Activated CD4-positive, alpha-beta memory T cell treated with anti-CD3 and anti-CD28 coated beads, Interleukin-2, amount 10 ng/mL, durations not matched to agents 7 days and 5 days (primary cell): ENCODE measurements around the gene RASEF. TPM values are rescaled to one million over a fixed set of nuclear protein-coding genes. Genes with fewer than 3 reads are reported as not detected.

ENCODE experiments used
- CTCF ChIA-PET: fragments of 350-600 bp; sonication (Branson Sonifier 250); formaldehyde crosslinking; loops from one replicate; lab custom pipeline; 2021; ENCODE audit warnings: antibody characterized with exemption, inconsistent platforms; lab: Charles Lee
- POLR2A ChIA-PET: fragments of 350-600 bp; sonication (Branson Sonifier 250); formaldehyde crosslinking; loops from one replicate; lab custom pipeline; 2021; ENCODE audit warnings: antibody characterized with exemption; lab: Charles Lee
- DNase-seq: peaks from one replicate; pipeline ENCODE4 v3.0.0-alpha.2; 2020
- H3K27ac Mint-ChIP-seq: one replicate; pipeline ENCODE4 v1.8.0; 2021; ENCODE audit warnings: mild to moderate bottlenecking, mixed read lengths
- H3K27me3 Mint-ChIP-seq: one replicate; pipeline ENCODE4 v1.8.0; 2021; ENCODE audit warnings: mixed read lengths
- H3K36me3 Mint-ChIP-seq: one replicate; pipeline ENCODE4 v1.8.0; 2021; ENCODE audit warnings: low read depth, mixed read lengths
- H3K4me1 Mint-ChIP-seq: one replicate; pipeline ENCODE4 v1.8.0; 2021; ENCODE audit warnings: mixed read lengths
- H3K4me3 Mint-ChIP-seq: one replicate; pipeline ENCODE4 v1.8.0; 2021; ENCODE audit warnings: mild to moderate bottlenecking, mixed read lengths
- H3K9me3 Mint-ChIP-seq: one replicate; pipeline ENCODE4 v1.8.0; 2021; ENCODE audit warnings: mixed read lengths
- total RNA-seq, 2 experiments: library from RNA; stranded (reverse); gene quantifications; one replicate each; pipeline ENCODE4 v1.2.3, GENCODE V29; 2021

RASEF gene
- total RNA-seq, 2 experiments from 2014 or later: not detected

DNA sequence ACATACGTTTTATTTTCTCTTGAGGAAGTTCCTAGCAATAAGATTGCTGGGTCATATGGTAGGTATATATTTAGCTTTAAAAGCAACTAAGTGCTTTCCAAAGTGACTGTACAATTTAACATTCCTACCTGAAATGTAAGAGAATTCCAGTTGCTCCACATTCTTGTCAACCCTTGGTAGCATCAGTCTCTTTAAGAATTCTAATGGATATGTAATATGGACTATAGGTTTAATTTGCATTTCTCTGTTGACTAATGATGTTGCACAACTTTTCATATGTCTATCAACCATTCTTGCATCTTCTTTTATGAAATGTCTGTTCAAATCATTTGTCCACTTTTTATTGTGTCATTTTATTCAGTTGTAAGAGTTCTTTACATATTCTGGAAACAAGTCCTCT, 6.7 kb upstream of the RASEF start:
- H3K4me3 Mint-ChIP-seq: no peak overlapping the region
- H3K27ac Mint-ChIP-seq: no peak overlapping the region
- H3K27me3 Mint-ChIP-seq: no peaks in the 10 kb centered on the region
- no peaks in the 10 kb centered on the region for H3K36me3 Mint-ChIP-seq
- DNase-seq: no peak
- H3K9me3 Mint-ChIP-seq: peaks cover 2% of the 10 kb centered on the region
- POLR2A ChIA-PET: no interaction called here
- CTCF ChIA-PET: no interaction called here
- no peaks in the 10 kb centered on the region for H3K4me1 Mint-ChIP-seq

DNA sequence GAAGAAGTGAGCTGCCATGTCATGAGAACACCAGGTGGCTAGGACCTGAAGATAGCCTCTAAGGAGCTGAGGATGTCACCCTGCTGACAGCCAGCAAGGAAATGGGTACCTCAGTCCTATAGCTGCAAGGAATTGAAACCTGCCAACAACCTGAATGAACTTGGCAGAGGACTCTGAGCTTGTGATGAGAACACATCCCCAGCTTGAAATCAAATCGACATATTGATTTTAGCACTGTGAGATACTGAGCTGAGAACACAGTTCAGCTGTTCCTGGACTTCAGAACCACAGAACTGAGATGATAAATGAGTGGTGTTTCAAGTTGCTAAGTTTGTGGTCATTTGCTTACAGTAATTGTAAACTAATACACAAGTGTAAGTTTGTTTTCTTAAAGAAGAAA, 5.5 kb upstream of the RASEF start:
- Mint-ChIP-seq H3K27ac (no peak overlapping the region), H3K9me3 (peaks cover 3% of the 10 kb centered on the region), H3K4me3 (no peak overlapping the region), H3K27me3 (peaks cover 8% of the 10 kb centered on the region), H3K4me1 (no peaks in the 10 kb centered on the region), H3K36me3 (no peaks in the 10 kb centered on the region)
- ChIA-PET POLR2A (no interaction called here), CTCF (no interaction called here)
- DNase-seq: no peak

DNA sequence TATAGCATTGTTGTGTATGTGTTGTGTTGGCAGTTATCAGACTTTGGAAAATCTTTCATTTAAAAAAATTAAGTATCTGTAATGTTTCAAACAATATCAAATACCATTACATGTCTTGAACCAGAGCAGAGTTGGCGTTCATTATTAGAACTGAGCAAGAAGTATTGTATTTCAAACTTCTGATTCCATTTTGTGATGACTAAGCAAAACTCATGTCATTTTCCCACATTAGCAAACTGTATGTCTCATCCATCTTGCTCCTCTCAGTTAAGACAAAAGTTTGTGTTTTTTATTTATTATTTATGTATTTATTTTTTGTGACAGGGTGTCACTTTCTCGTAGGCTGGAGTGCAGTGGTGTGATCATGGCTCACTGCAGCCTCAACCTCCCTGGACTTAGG, 4.6 kb upstream of the RASEF start:
- Mint-ChIP-seq H3K27me3 (peaks cover 11% of the 10 kb centered on the region), H3K27ac (no peak overlapping the region), H3K36me3 (no peaks in the 10 kb centered on the region), H3K4me3 (no peak overlapping the region), H3K9me3 (peaks cover 2% of the 10 kb centered on the region), H3K4me1 (no peaks in the 10 kb centered on the region)
- DNase-seq: no peak
- ChIA-PET CTCF (no interaction called here), POLR2A (no interaction called here)

DNA sequence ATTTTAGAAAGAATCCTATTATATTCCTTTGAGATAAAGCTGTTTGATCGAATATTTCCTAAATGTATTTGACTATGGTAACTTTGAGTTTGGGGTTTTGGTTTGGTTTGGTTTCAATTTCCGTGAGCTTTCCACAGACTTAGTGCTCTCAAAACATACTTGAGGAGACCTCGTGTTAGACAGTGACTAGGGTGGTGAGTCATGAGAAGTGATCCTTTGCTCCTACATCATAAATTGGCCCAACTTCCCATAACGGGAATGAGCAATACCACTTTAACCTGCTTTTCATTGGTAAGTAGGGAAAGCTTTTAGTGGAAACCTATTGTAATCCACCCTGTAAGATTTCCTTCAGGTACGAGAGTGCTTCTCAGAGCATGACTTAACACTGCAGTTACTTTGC, 3.8 kb upstream of the RASEF start:
- no peak for DNase-seq
- H3K4me1 Mint-ChIP-seq: no peaks in the 10 kb centered on the region
- H3K9me3 Mint-ChIP-seq: peaks cover 2% of the 10 kb centered on the region
- peaks cover 2% of the 10 kb centered on the region for H3K36me3 Mint-ChIP-seq
- POLR2A ChIA-PET: no interaction called here
- H3K27ac Mint-ChIP-seq: no peak overlapping the region
- peaks cover 15% of the 10 kb centered on the region for H3K27me3 Mint-ChIP-seq
- CTCF ChIA-PET: no interaction called here
- no peak overlapping the region for H3K4me3 Mint-ChIP-seq

DNA sequence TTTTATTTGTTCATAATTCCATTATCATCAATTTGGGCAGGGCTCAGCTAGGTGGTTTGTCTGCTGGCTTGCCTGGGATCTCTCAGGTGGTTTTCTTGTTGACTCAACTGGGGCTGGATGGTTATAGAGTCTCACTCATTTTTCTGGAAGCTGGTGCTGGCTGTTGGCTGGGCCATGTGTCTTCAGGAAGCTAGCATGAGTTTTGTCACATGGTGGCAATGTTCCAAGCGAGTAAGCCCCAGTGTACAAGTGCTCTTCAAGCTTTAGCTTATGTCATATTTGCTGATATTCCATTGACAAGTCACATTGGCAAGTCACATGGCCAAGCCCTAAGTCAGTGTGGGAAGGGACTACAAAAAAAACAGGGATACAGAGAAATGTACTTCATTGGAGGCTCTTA, 2.3 kb upstream of the RASEF start:
- H3K4me1 Mint-ChIP-seq: no peaks in the 10 kb centered on the region
- DNase-seq: no peak
- peaks cover 9% of the 10 kb centered on the region for H3K36me3 Mint-ChIP-seq
- H3K27ac Mint-ChIP-seq: no peak overlapping the region
- H3K9me3 Mint-ChIP-seq: peaks cover 2% of the 10 kb centered on the region
- H3K27me3 Mint-ChIP-seq: peaks cover 25% of the 10 kb centered on the region
- ChIA-PET CTCF (no interaction called here), POLR2A (no interaction called here)
- H3K4me3 Mint-ChIP-seq: no peak overlapping the region

DNA sequence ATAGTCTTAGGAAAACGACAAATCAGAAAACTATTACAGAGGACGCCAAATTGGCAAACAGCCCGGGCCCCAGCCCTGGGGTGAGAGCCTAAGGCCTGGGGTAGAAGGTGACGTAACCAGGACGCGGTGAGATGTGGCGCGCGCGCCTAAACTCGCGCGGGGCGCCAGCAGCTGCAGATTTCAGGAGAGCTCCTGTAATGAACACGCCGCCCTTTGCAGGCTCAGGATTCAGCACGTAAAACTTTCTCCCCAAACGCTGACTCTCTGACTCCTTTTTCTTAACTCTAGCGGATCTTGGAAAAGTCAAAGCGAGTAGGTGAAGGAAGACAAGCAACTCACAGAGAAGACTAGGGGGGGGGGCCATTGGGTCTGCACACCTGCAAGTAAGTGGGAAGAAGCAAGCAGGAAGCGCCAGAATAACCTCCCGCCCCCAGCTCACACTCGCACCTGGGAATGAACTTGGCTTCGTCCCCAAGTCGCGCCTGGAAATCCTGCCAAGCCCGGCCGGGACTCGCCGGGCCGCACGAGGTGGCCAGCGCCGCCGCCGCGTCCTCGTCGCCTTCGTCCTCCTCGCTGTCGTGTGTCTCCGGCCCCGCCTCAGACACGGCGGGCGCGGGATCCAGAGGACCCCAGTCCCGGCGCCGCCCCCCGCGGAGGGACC, 822 bp downstream of the RASEF start:
- POLR2A ChIA-PET: no interaction called here
- Mint-ChIP-seq H3K9me3 (peaks cover 2% of the 10 kb centered on the region), H3K27ac (no peak overlapping the region), H3K4me3 (no peak overlapping the region), H3K36me3 (peaks cover 9% of the 10 kb centered on the region), H3K4me1 (no peaks in the 10 kb centered on the region), H3K27me3 (peaks cover 25% of the 10 kb centered on the region)
- CTCF ChIA-PET: no interaction called here
- DNase-seq: no peak

DNA sequence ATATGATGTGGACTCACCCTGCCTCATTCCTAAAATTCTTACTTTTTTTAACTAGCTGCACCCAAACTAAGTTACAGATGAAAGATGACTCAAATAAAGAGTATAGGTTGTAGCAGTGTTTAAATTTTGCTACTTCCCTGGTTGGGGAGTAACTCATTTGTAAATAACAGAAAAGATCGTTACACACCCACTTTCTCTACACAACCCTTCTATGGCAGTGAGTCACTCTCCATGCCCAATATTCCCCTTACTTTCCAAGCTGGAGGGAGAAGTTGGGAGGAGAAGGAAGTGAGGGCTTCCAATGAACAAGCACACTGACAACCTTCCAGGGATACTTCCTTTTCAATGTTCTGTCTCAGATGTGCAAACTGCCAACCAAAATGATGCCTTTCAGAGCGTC, 1.9 kb downstream of the RASEF start:
- H3K27me3 Mint-ChIP-seq: peaks cover 25% of the 10 kb centered on the region
- no peaks in the 10 kb centered on the region for H3K4me1 Mint-ChIP-seq
- H3K27ac Mint-ChIP-seq: no peak overlapping the region
- POLR2A ChIA-PET: no interaction called here
- CTCF ChIA-PET: no interaction called here
- H3K36me3 Mint-ChIP-seq: peaks cover 9% of the 10 kb centered on the region
- H3K4me3 Mint-ChIP-seq: no peak overlapping the region
- DNase-seq: no peak
- peaks cover 5% of the 10 kb centered on the region for H3K9me3 Mint-ChIP-seq

DNA sequence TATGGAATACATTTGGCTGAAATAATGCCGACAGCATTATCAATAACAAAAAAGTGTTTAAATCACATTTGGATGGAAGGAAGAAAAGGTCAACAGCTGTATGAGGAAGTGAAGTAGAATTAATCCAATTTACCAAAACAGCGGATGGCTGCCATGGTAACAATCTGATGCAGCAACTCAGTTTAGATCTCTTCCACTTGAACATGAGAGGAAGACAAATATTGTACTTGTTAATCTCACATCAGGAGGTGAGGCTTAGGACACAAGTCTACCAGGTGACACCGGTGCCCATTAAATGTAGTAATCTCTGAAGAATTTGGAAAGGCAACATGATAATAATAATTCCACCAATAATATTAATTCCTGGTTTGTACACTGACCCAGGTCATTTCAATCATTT, 2.4 kb downstream of the RASEF start:
- peaks cover 25% of the 10 kb centered on the region for H3K27me3 Mint-ChIP-seq
- ChIA-PET POLR2A (no interaction called here), CTCF (no interaction called here)
- no peak overlapping the region for H3K4me3 Mint-ChIP-seq
- H3K36me3 Mint-ChIP-seq: peaks cover 9% of the 10 kb centered on the region
- DNase-seq: no peak
- no peaks in the 10 kb centered on the region for H3K4me1 Mint-ChIP-seq
- H3K27ac Mint-ChIP-seq: no peak overlapping the region
- H3K9me3 Mint-ChIP-seq: peaks cover 5% of the 10 kb centered on the region

DNA sequence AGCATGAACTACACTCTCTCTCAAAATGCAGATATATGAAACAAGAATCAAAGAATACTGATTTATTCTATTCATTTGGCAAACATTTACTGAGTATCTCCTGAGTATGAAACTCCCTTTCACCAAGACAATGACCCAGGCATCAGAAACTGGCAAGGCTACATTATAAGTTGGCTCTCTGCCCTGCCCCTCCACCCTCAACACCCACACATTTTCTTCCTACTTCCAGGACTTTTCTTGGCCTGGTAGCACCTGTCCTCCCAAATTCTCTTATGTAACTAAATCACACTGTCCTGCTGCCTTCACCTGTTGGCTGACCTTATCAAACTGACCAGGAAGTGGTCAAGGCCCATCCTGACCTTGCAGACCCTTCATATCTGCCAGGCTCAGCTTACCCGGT, 3.5 kb downstream of the RASEF start:
- Mint-ChIP-seq H3K36me3 (peaks cover 9% of the 10 kb centered on the region), H3K4me1 (no peaks in the 10 kb centered on the region), H3K9me3 (peaks cover 6% of the 10 kb centered on the region), H3K27ac (no peak overlapping the region), H3K4me3 (no peak overlapping the region), H3K27me3 (peaks cover 25% of the 10 kb centered on the region)
- CTCF ChIA-PET: no interaction called here
- no peak for DNase-seq
- POLR2A ChIA-PET: no interaction called here

DNA sequence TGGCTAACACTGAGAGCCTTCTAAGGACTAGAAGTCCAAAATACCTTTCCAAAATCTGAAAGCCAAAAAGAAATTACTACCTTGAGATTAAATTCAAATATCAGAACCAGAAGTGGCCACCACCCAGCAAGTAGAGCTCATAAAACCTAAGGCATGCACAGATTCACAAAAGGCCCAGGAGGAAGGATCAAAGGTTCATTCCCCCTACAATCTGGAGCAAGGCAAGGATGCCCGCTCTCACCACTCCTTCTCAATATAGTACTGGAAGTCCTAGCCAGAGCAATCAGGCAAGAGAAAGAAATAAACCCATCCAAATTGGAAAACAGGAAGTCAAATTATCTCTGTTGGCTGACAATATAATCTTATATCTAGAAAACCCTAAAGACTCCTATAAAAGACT, 6.0 kb downstream of the RASEF start:
- H3K27me3 Mint-ChIP-seq: peaks cover 11% of the 10 kb centered on the region

DNA sequence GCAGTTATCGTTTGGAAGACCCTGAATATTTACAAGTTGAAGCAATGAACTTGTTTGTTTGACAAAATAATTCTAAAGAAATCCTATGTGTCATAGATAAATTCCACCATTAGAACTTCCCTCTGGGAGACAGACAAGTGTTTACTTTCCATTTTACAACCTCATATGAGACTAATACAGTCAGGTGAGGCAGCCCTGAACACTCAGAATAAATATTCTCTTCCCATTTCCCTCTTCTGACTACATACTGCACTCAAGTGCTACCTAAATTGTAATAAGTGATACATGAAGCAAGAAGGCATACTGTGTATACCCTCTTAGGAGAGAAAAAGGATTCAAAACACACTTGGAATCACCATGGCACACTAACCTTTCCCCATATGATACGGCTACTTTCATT, 6.8 kb downstream of the RASEF start:
- Mint-ChIP-seq H3K27me3 (peaks cover 4% of the 10 kb centered on the region), H3K9me3 (peaks cover 4% of the 10 kb centered on the region), H3K4me3 (no peak overlapping the region), H3K4me1 (no peaks in the 10 kb centered on the region), H3K36me3 (peaks cover 3% of the 10 kb centered on the region), H3K27ac (no peak overlapping the region)
- CTCF ChIA-PET: no interaction called here
- POLR2A ChIA-PET: no interaction called here
- DNase-seq: no peak

More for the DNA sequence above, 6.0 kb downstream of the RASEF start:
- Mint-ChIP-seq H3K27ac (no peak overlapping the region), H3K4me1 (no peaks in the 10 kb centered on the region), H3K9me3 (peaks cover 4% of the 10 kb centered on the region), H3K36me3 (peaks cover 6% of the 10 kb centered on the region), H3K4me3 (no peak overlapping the region)
- DNase-seq: no peak
- ChIA-PET CTCF (no interaction called here), POLR2A (no interaction called here)

DNA sequence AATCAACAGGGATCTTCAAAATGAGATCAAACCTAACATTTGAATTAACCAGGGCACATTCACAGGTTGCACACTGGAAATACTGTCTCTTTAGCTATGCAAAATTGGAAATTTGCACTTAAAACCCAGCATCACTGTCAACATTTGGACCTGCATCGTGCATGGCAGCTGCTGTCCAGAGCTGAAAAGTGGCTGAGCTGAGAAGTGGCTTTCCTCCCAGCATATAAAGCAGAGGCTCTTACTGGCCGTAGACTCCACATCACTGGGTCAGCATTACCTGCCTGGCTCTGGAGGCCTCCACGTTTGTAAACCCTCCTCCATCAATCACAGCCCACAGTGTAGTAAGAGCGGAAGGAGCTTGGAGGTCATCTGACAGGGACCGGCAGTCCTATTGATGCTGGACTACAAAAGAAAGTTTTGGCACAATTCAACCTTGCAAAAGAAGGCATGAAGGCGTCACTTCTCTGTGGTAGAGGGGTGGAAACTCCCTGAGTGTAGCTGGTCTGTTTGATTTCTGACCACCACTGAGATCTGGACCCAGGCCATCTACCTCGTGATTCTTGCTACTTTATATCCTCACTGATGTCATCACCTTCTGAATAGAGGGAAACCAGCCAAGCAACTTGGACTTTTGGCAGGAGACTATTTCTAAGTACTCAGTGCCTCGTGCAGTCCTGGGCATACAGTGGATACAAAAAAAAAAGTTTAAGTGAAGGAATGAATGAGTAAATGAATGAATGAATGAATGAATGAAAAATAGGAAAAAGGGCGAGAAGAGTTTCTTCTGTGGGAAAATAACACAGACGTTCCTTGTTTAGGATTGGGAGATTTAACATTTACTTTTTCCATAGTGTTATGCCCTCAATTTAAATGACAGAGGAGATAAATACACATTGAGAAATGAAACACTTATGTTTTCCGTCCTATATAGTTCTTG, 14.8 kb downstream of the RASEF start:
- Mint-ChIP-seq H3K27me3 (no peaks in the 10 kb centered on the region), H3K4me1 (no peaks in the 10 kb centered on the region), H3K36me3 (no peaks in the 10 kb centered on the region), H3K9me3 (no peaks in the 10 kb centered on the region), H3K4me3 (no peak overlapping the region), H3K27ac (no peak overlapping the region)
- ChIA-PET CTCF (no interaction called here), POLR2A (no interaction called here)
- DNase-seq: no peak

DNA sequence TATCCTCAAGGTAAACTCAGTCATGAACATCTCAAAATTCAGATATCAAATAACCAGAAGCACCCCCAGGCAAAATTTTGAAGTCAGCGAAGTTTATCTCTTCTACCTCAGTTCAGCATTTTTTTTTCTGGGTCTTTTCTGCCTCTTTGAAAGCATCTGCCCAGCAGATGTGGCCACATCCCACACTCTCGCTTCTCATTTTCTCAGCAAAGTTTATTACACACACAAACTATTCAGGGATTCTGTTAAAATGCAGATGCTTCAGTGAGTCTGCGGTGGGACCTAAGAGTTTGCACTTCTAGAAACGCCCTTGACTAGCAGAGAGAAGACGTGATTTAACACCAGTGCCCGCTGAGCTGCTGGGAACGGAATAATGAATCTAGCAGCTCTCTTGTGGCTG, 19.3 kb downstream of the RASEF start:
- Mint-ChIP-seq H3K4me3 (no peak overlapping the region), H3K9me3 (no peaks in the 10 kb centered on the region), H3K27me3 (no peaks in the 10 kb centered on the region), H3K27ac (no peak overlapping the region), H3K4me1 (no peaks in the 10 kb centered on the region), H3K36me3 (no peaks in the 10 kb centered on the region)
- no peak for DNase-seq
- POLR2A ChIA-PET: no interaction called here
- CTCF ChIA-PET: no interaction called here

DNA sequence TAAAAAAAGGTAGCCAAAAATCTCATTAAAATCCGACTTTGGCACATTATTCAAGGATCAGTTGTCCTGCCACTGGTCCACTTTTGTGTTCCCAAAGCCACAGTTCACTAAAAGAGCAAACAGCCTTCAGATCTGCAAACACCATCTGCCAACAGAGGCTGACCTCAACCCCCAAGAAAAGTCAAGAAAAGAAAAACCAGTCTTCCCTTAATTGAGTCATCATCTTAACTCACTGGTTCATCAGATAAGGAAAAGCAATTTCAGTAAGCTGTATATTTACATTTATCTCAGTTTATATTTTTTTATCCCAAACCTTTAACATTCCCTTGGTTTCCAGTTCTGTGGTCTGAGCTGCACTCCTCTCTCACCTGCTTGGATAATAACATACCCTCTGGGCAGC, 21.2 kb downstream of the RASEF start:
- H3K9me3 Mint-ChIP-seq: no peaks in the 10 kb centered on the region
- DNase-seq: no peak
- ChIA-PET CTCF (no interaction called here), POLR2A (no interaction called here)
- no peak overlapping the region for H3K27ac Mint-ChIP-seq
- no peaks in the 10 kb centered on the region for H3K36me3 Mint-ChIP-seq
- H3K27me3 Mint-ChIP-seq: no peaks in the 10 kb centered on the region
- H3K4me1 Mint-ChIP-seq: no peaks in the 10 kb centered on the region
- no peak overlapping the region for H3K4me3 Mint-ChIP-seq
